ENCODE data around the gene ZFTA. TPM values are rescaled to one million over a fixed set of nuclear protein-coding genes. Genes with fewer than 3 reads are reported as not detected.

ZFTA gene
- total RNA-seq, 6 experiments from 2014 or later: 4.8 to 10.7 (median 6.6) TPM

GRCh38 chr11:63764340-63764678 is 4.3 kb downstream of the ZFTA start:
- WGBS (ENCODE audit: insufficient coverage, low coverage, low lambda C conversion rate, missing lambda C conversion rate): no CpG with 5 or more reads among the region's 23 CpGs
- H3K4me1 ChIP-seq: peaks cover 0 to 31% (median 9%) of the 10 kb centered on the region in 4 donors
- intact Hi-C loops (cut with DNase I): loop anchor here in 1 of 2 donors (10.0 kb wide), 1 partner anchor 180 kb away; no protein-coding TSS in a partner anchor
- TF ChIP-seq POLR2A (IDR thresholded peaks at IDR 0.05): no peak
- no peak for TF ChIP-seq CTCF (IDR thresholded peaks at IDR 0.05)
- H3K36me3 ChIP-seq: no peaks in the 10 kb centered on the region
- DNase-seq (peak in 1 of 3 donors; percentile 56), ATAC-seq (no peak)
- peak overlapping the region; percentile 60 to 88 (median 81) for H3K27ac ChIP-seq
- no peaks in the 10 kb centered on the region for H3K9me3 ChIP-seq
- H3K27me3 ChIP-seq: no peaks in the 10 kb centered on the region
- peak overlapping the region; percentile 56 to 76 (median 67) for H3K4me3 ChIP-seq

- Histone ChIP-seq H3K27ac (peak overlapping the region; percentile 60 to 88 (median 81)), H3K36me3 (peaks cover 0 to 4% (median 0%) of the 10 kb centered on the region in 4 donors), H3K27me3 (no peaks in the 10 kb centered on the region), H3K4me1 (peaks cover 0 to 31% (median 9%) of the 10 kb centered on the region in 4 donors), H3K4me3 (peak overlapping the region; percentile 56 to 76 (median 67)), H3K9me3 (no peaks in the 10 kb centered on the region)
- 36% methylated on average over 17 of the region's 82 CpGs for WGBS (ENCODE audit: insufficient coverage, low coverage, low lambda C conversion rate, missing lambda C conversion rate)
- no peak for TF ChIP-seq CTCF (IDR thresholded peaks at IDR 0.05)
- peak; percentile 61 for TF ChIP-seq POLR2A (IDR thresholded peaks at IDR 0.05)
- DNase-seq (peak; percentile 69 to 87 (median 78)), ATAC-seq (peak; percentile 27 to 57 (median 52))
- intact Hi-C loops (cut with DNase I): loop anchor here in 1 of 2 donors (10.0 kb wide), 1 partner anchor 181 kb away; no protein-coding TSS in a partner anchor
Observed at GRCh38 chr11:63763496-63764339, 4.9 kb downstream of the ZFTA start.

- peak overlapping the region in 2 of 3 donors; percentile 10 to 88 for H3K27ac ChIP-seq
- ATAC-seq: peak; percentile 24 to 48 (median 30)
Observed at GRCh38 chr11:63762654-63763495, 5.7 kb downstream of the ZFTA start.

More at GRCh38 chr11:63762654-63763495, 5.7 kb downstream of the ZFTA start:
- Histone ChIP-seq H3K4me1 (peaks cover 0 to 32% (median 9%) of the 10 kb centered on the region in 4 donors), H3K9me3 (no peaks in the 10 kb centered on the region), H3K36me3 (peaks cover 0 to 6% (median 3%) of the 10 kb centered on the region in 4 donors), H3K4me3 (peak overlapping the region; percentile 56 to 76 (median 67)), H3K27me3 (no peaks in the 10 kb centered on the region)
- TF ChIP-seq CTCF (IDR thresholded peaks at IDR 0.05) (peak in 1 of 4 donors; percentile 15), POLR2A (IDR thresholded peaks at IDR 0.05) (peak; percentile 4)
- intact Hi-C loops (cut with DNase I): loop anchor here in 1 of 2 donors (10.0 kb wide), 1 partner anchor 182 kb away; no protein-coding TSS in a partner anchor
- DNase-seq: peak; percentile 56 to 66 (median 61)
- no CpG with 5 or more reads among the region's 96 CpGs for WGBS (ENCODE audit: insufficient coverage, low coverage, low lambda C conversion rate, missing lambda C conversion rate)

All from right lobe of liver (tissue), 6 donors.